Measurements from ENCODE around the gene DNAH2.
"Not testable (repeated sequence)": the region's sequence is repeated elsewhere in the genome, so short reads cannot be mapped to it uniquely, and the experiment has no call there.

Gene DNAH2

GRCh38 chr17:7777017-7777416 is 59.5 kb downstream of the DNAH2 start:
- no peak for DNase-seq (ENCODE audit: low spot score)

GRCh38 chr17:7780736-7781135 is 63.2 kb downstream of the DNAH2 start:
- DNase-seq (ENCODE audit: low spot score), result no peak

DNA sequence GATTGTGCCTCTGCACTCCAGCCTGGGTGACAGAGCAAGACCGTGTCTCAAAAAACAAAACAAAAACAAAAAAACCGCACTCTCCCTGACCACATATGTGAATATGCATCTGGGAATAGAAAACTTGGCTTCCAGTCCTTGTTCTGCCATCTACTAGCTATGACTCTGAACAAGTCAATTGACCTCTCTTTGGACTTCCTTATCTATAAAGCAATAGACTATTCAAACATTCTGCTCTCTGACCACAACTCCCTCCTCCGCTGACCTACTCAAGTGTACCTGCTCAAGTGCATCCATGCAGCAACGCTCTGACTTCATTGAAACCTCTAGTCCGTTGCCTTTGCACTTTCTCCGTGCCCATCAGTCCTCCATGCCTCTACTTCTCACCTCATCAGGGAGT is 63.9 kb downstream of the DNAH2 start:
- no peak for DNase-seq (ENCODE audit: low spot score)

- DNase-seq (ENCODE audit: low spot score), result no peak
Measured at GRCh38 chr17:7782240-7782639, 64.7 kb downstream of the DNAH2 start.

DNA sequence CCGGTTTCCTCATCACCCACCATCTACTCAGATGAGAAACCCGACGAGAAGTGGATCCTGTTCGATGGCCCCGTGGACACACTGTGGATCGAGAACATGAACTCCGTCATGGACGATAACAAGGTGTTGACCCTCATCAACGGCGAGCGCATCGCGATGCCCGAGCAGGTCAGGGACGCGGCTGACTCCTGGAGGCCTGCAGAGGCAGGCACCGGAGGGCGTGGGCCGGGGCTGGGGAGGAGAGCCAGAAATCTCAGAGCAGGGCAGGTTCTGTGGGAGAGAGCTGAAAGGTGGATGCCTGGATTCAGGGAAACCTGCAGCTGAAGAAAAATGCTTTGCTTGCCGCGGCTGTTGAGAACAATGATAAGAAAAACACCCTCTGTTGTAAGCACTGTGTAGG is 69.3 kb downstream of the DNAH2 start:
- no peak for DNase-seq (ENCODE audit: low spot score)

- no peak for DNase-seq (ENCODE audit: low spot score)
Measured at GRCh38 chr17:7789131-7789530, 71.6 kb downstream of the DNAH2 start.

- no peak for DNase-seq (ENCODE audit: low spot score)
Measured at GRCh38 chr17:7790150-7790549, 72.6 kb downstream of the DNAH2 start.

- no peak for DNase-seq (ENCODE audit: low spot score)
Measured at GRCh38 chr17:7792611-7793010, 75.1 kb downstream of the DNAH2 start.

- no peak for DNase-seq (ENCODE audit: low spot score)
Measured at GRCh38 chr17:7794075-7794663, 76.6 kb downstream of the DNAH2 start.

DNA sequence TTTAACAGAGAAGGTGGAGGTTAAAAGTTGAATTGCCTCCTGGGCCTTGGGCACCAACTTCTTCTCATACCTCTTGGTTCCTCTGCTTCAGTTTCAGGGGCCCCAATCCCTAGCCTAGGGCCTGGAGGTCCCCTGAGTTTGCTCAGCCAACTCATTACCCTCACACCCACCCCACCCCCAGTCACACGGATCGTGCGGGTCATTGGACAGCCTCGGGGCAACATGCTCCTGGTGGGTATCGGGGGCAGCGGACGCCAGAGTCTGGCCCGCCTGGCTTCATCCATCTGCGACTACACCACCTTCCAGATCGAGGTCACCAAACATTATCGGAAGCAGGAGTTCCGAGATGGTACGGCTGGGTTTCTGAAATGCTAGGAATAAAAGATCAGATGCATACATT is 80.4 kb downstream of the DNAH2 start:
- no peak for DNase-seq (ENCODE audit: low spot score)

- no peak for DNase-seq (ENCODE audit: low spot score)
Measured at GRCh38 chr17:7798839-7799238, 81.3 kb downstream of the DNAH2 start.

GRCh38 chr17:7803981-7804380 is 86.4 kb downstream of the DNAH2 start:
- DNase-seq (ENCODE audit: low spot score), result no peak

DNA sequence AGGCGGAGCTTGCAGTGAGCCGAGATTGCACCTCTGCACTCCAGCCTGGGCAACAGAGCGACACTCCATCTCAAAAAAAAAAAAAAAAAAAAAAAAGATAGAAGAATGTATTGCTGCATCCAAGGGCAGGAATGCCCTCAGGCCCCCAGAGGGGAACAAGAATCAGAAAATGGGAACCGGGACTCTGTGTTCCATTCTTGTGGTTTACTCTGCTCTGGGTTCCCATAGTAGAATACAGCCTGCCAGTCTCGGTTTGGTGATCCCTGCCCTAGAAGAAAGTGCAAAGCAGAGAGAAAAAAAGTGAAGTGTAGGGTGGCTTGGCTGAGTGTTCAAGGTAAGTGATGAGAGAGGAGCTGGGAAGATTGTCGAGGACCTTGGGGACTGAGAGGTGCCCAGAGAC is 89.0 kb downstream of the DNAH2 start:
- DNase-seq (ENCODE audit: low spot score), result no peak

DNA sequence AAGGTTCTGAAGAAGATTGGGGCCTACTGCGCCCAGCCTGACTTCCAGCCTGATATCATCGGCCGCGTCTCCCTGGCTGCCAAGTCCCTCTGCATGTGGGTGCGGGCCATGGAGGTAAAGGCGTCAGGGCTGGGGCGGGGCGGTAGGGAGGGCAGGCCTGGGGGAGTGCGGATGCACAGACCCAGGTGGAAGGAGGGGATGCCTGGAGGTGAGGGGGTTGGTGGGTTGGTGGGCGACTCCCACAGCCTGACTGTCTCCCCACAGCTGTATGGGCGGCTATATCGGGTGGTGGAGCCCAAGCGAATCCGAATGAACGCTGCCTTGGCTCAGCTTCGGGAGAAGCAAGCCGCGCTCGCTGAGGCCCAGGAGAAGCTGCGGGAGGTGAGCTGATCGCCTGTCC is 89.7 kb downstream of the DNAH2 start:
- DNase-seq (ENCODE audit: low spot score), result no peak

DNA sequence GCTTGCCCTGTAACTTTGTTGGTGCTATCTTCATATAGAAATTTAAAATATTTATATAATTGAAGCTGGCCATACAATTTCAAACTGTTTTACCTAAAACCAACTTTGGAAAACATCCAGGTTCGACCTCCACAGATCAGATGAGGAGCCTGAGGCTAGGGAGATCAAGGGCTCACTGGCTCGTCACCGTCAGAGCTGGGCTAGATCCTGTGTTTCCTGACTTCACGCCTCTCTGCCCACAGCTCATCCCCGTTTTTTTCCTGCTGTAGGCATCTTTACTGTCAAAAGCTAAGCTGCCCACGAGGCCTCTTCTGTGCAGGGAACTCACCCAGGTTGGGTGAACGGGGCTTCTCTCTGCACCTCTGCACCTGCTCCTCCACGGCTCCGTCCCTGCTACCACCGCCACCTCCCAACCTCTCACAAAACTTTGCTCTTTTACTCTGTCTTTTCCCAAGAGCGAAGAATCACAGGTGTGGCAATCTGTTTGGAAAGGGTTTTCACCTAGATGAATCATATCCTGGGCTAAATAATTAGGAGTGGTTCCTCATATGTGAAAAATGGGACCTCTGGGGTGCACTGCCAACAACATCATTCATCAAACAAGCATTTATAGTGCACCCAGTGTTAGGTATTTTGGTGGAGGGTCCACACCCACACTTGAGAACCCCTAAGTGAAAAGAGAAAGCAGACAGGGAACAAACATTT is 91.7 kb downstream of the DNAH2 start:
- DNase-seq (ENCODE audit: low spot score), result no peak

- not testable (repeated sequence) for DNase-seq (ENCODE audit: low spot score)
Measured at GRCh38 chr17:7809791-7810343, 92.3 kb downstream of the DNAH2 start.

DNA sequence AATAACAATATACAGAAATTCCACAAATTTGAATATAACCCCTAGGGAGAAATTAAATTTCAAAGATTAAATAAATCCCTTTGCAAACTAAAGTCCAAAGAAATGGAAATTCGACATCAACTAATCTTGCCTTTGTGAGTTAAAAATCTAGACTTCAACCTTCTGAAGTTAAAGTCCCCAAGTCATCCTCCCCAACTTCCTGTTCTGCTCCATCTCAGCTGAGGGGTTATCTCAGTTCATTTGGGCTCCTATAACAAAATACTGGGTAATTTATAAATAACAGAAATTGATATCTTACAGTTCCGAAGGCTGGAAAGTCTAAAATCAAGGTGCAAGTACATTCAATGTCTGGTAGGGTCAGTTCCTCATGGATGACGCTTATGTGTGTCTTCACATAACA is 93.7 kb downstream of the DNAH2 start:
- DNase-seq (ENCODE audit: low spot score), result no peak

DNA sequence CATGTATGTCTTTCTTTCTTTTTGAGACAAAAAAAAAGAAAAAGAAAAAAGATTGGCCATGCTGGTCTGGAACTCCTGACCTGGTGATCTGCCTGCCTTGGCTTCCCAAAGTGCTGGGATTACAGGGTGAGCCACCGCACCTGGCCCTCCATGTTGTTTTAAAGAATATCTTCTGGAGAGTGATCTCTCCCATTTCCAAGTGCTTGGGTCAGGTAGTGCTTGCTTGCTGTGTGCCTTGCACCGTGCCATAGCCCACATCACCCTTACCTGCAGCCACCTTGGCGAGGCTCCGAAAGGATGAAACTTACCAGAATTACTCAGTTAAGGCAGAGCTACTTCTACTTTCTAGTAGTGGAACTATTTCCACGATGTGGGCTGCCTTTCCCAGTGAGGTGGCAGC is 97.4 kb downstream of the DNAH2 start:
- DNase-seq (ENCODE audit: low spot score), result no peak

DNA sequence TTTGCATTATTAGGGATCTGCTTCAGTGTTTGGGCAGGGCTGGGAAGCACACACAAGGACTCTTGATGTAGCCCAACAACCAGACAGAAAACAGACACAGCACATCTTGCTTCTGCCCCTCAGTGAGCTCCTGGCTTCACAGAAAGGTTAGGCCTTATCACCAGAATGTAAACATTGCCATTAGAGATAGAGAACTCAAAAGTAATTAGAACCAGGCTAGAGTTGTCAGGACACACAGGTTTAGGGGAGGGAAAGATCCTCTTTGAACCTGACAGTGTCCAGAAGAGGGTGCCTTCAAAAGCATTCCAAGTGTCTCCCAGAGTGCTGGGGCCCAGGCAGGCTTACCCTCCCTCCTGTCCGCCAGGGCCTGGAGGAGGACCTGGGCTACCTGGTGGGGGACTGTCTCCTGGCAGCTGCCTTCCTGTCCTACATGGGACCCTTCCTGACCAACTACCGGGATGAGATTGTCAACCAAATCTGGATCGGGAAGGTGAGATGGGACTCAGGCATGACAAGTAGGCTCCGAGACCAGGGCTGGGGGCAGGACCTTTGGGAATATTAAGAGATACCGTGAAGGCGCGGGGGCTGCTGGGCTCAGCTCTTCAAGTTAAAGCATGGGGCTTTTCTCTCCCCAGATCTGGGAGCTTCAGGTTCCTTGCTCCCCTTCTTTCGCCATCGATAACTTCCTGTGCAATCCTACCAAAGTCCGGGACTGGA is 99.5 kb downstream of the DNAH2 start:
- DNase-seq (ENCODE audit: low spot score), result no peak

DNA sequence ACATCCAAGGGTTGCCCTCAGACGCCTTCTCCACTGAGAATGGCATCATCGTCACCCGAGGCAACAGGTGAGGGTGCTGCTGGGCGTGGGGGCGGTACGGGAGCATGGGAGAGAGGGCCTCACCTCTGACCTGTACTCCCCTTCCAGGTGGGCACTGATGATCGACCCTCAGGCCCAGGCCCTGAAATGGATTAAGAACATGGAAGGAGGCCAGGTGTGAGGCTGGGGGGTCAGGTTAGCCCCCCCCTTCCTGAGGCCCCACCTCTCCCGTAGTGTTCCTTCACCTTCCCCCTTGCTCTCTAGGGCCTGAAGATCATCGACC is 100.1 kb downstream of the DNAH2 start:
- DNase-seq (ENCODE audit: low spot score), result no peak

DNA sequence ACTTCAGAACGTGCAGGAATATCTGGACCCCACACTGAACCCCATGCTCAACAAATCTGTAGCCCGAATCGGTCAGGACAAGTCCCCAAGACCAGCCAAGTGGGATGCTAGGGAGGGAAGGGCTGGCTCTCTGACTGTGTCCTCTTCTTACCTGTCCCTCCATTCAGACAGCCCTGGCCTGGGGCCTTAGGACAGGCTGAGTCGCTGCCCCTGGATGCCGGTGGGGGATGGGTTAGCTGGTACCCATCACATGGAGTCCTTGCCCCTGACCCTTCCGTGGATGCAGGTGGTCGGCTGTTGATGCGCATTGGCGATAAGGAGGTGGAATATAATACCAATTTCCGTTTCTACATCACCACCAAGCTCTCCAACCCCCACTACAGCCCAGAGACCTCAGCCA is 100.5 kb downstream of the DNAH2 start:
- no peak for DNase-seq (ENCODE audit: low spot score)

- no peak for DNase-seq (ENCODE audit: low spot score)
Measured at GRCh38 chr17:7818746-7819645, 101.5 kb downstream of the DNAH2 start.

Data from germinal center (tissue), 1 donor.